ENCODE data around the gene KREMEN1. TPM values are rescaled to one million over a fixed set of nuclear protein-coding genes. Genes with fewer than 3 reads are reported as not detected.
"Not testable (repeated sequence)": the region's sequence is repeated elsewhere in the genome, so short reads cannot be mapped to it uniquely, and the experiment has no call there.

Gene KREMEN1
- total RNA-seq, 1 experiment from 2014 or later = 1.4 TPM

DNA sequence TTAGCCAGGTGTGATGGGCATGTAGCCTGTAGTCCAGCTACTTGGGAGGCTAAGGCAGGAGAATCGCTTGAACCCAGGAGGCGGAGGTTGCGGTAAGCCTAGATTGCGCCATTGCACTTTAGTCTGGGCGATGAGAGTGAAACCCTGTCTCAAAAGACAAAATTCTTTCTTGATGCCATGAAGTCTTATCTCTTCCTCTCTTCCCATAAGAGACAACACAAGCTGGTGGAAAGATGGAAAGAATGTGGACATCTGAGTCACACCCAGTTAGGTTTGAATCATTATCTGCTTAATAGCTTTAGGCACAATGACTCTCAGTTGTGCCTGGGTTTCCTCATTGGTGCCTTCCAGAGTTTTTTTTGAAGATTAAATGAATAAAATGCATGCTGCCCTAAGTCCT is 35.3 kb downstream of the KREMEN1 start:
- peak; percentile 36 for DNase-seq (ENCODE audit: low read depth)

- peak; percentile 10 for DNase-seq (ENCODE audit: low read depth)
Measured at GRCh38 chr22:29109822-29110221, 37.0 kb downstream of the KREMEN1 start.

- DNase-seq (ENCODE audit: low read depth) = no peak
Measured at GRCh38 chr22:29110946-29111345, 38.1 kb downstream of the KREMEN1 start.

DNA sequence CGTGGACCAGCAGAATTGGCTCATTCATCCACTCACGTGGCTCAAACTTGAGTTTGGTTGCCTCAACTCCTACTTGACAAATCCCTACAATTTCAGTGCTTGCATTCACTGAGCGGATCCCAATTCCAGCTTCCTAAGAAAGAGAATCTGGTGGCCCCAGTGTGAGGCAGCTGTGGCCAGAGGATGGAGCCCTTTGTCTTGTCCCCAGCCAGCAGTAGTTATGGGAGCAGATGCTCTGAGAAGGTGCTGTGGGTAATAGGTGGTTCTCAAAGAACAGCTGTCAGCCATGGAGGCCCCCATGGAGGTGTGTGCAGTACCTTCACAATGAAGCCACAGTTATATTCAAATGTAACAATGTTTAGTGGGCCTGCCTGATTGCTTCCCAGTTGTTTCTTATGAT is 39.3 kb downstream of the KREMEN1 start:
- DNase-seq (ENCODE audit: low read depth) = no peak

- DNase-seq (ENCODE audit: low read depth) = no peak
Measured at GRCh38 chr22:29112681-29113080, 39.8 kb downstream of the KREMEN1 start.

DNA sequence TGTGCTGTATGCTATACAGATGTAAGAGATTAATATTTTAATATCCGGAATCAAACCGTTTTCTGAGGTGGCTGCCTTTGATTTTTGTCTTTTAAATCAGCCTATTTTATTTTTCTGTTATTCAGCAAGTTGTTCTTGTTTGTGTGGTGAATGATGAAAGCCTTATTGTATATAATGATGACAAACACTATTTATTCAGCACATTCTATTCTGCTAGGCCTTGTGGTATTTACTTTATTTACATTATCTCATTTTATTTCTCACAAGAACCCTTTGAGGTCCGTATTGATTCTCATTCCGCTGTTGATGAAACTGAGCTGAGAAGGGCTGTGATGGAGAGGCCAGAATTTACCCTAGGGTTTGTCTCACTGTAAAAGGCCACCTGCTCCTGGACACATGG is 40.5 kb downstream of the KREMEN1 start:
- no peak for DNase-seq (ENCODE audit: low read depth)

DNA sequence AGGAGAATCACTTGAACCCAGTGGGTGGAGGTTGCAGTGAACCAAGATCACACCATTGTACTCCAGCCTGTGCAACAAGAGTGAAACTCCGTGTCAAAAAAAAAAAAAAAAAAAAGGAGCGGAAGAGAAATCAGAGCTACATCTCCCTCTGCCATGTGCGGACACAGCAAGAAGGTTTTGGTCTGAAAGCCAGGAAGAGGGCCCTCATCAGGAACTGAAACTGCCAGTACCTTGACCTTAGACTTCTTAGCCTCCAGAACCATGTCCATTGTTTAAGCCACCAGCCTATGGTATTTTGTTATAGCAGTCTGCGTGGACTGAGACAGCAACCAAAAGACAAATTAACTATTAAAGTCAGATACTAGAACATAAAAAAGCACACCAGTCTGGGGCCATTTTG is 41.6 kb downstream of the KREMEN1 start:
- no peak for DNase-seq (ENCODE audit: low read depth)

- no peak for DNase-seq (ENCODE audit: low read depth)
Measured at GRCh38 chr22:29115682-29116288, 43.0 kb downstream of the KREMEN1 start.

DNA sequence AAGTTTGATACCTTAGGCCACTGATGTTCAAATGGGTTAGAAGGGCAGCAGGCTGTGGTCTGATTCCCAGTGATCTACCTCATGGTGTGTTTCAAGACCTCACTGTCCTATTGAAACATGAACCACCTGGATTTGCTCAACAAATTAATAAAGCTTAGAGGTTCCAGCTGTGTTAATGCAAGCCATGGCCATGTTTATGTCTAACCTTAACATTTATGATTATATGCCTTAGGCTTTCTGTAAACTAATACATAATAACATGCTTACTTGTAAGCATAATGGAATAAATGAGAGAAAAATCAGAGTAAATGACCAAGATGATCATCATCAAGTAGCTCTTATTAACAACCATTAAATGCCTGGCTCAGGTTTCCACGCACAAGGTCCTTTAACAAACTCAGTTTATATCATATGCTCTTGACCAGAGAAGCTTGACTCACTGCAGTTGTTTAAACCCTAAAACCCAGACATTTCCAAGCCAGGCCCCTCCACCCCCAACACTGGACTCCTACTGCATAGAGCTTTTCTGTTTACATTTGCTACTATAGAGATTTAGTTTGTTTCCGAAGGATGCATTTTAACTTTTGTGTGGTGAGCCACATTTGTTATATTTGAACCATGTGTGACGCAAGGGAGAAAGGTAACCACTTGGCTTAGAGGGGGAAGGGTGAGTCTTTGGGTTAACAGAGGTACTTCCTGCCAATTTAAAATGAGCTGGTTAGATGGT is 43.7 kb downstream of the KREMEN1 start:
- DNase-seq (ENCODE audit: low read depth) = no peak

DNA sequence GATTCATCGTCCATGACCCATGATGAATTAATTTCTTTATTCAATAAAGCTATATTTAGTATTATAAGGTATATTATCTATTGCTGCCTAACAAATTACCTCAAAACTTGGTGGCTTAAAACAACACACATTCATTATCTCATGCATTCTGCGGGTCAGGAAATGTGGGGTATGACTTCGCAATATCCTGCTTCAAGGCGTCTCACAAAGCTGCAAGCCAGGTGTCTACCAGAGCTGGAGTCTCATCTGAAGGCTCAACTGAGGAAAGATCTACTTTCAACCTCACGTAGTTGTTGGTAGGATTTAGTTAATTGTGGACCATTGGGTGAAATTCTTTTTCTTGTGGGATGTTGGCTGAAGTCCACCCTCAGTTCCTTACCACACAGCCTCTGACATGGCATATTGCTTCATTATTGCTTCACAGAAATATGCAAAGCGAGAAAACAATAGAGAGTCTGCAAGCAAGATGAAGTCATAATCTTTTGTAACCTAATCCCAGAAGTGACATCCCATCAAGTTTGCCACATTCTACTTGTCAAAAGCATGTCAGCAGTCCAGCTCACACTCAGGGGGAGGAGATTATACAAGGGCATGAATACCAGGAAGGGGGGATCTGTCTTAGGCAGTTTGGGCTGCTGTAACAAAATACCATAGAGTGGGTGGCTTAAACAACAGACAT is 45.1 kb downstream of the KREMEN1 start:
- no peak for DNase-seq (ENCODE audit: low read depth)

DNA sequence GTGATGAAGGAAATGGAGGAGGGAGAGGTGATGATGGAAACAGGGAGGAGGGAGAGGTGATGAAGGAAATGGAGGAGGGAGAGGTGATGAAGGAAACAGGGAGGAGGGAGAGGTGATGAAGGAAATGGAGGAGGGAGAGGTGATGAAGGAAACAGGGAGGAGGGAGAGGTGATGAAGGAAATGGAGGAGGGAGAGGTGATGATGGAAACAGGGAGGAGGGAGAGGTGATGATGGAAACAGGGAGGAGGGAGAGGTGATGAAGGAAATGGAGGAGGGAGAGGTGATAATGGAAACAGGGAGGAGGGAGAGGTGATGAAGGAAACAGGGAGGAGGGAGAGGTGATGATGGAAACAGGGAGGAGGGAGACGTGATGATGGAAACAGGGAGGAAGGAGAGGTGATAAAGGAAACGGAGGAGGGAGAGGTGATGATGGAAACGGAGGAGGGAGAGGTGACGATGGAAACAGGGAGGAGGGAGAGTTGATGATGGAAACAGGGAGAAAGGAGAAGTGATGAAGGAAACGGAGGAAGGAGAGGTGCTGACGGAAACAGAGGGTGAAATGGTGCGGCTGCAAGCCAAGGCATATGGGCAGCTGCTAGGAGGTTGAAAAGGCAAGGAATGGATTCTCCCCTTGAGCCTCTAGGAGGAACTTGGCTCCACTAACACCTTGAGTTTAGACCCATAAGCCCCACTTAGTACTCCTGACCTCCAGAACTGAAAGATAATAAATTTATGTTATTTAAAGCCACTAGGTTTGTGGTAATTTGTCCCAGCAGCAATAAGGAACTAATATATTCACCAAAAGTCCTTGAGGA is 47.5 kb downstream of the KREMEN1 start:
- not testable (repeated sequence) for DNase-seq (ENCODE audit: low read depth)

DNA sequence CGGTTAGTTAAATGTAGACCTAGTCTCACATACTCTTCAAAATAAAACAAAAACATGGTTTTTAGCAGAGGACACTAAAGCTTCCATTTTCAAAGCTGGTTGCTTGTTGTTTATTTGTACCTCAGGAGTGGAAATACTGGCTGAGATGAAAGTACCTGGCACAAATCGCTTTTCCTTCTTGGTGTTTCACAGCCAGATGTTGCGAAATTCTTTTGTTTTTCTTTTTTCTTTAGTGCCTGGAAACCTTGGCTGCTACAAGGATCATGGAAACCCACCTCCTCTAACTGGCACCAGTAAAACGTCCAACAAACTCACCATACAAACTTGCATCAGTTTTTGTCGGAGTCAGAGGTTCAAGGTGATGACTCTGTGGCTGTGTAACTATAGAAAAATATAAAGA is 48.3 kb downstream of the KREMEN1 start:
- DNase-seq (ENCODE audit: low read depth) = no peak

GRCh38 chr22:29122041-29122440 is 49.2 kb downstream of the KREMEN1 start:
- no peak for DNase-seq (ENCODE audit: low read depth)

- no peak for DNase-seq (ENCODE audit: low read depth)
Measured at GRCh38 chr22:29124777-29125442, 52.1 kb downstream of the KREMEN1 start.

GRCh38 chr22:29125443-29125778 is 52.6 kb downstream of the KREMEN1 start:
- no peak for DNase-seq (ENCODE audit: low read depth)

DNA sequence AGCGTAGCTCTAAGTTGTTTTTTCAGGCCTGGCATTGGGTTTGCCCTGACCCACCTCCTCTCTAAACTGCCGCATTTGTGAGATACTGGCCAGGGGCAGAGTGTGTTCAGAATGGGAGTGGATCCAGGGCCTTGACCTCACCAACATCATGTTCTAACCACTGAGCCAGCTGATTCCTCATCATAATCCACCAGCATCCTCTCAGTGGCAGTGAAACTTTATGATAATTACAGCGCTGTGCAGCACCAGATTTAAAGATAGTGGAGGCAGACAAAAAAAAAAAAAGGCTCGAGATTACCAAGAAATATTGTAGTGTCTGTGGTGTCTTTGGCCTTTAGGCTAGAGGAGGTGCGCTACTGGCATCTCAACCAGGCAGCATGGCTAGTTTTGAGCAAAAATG is 53.0 kb downstream of the KREMEN1 start:
- DNase-seq (ENCODE audit: low read depth) = no peak

GRCh38 chr22:29126670-29127395 is 54.0 kb downstream of the KREMEN1 start:
- DNase-seq (ENCODE audit: low read depth) = no peak

- DNase-seq (ENCODE audit: low read depth) = no peak
Measured at GRCh38 chr22:29128891-29129807, 56.3 kb downstream of the KREMEN1 start.

GRCh38 chr22:29129808-29130140 is 56.9 kb downstream of the KREMEN1 start:
- no peak for DNase-seq (ENCODE audit: low read depth)

GRCh38 chr22:29130476-29130875 is 57.6 kb downstream of the KREMEN1 start:
- DNase-seq (ENCODE audit: low read depth) = no peak
